ENCODE measurements around the gene NEDD4L. TPM values are rescaled to one million over a fixed set of nuclear protein-coding genes. Genes with fewer than 3 reads are reported as not detected.
"Not testable (repeated sequence)": the region's sequence is repeated elsewhere in the genome, so short reads cannot be mapped to it uniquely, and the experiment has no call there.

NEDD4L gene
- total RNA-seq, 1 donor from 2014 or later: 209 TPM

DNA sequence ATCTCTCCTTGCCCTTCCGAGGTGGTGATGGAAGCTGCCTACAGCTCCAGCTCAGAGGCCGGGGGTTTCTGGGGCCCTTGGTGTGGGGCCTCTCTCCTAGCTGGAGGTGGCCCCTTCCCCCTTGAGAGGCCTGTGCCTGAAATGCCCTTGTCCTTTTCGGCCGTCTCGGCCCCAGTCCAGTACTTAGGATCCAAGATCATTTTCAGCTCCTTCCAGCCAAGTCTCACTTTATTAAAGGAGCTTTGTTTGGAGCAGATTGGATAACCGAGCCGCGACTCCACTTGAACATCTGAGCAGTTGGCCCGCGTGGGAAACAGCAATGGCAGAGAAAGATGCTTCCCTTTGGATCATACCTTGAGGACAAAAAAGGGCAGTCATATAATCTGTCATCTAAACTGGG is 125.0 kb downstream of the NEDD4L start:
- Mint-ChIP-seq H3K36me3 (ENCODE audit: unreplicated experiment) (no peaks in the 10 kb centered on the region), H3K4me1 (ENCODE audit: low read depth, unreplicated experiment) (peaks cover 18% of the 10 kb centered on the region), H3K4me3 (ENCODE audit: unreplicated experiment) (no peak overlapping the region), H3K27ac (ENCODE audit: unreplicated experiment) (no peak overlapping the region), H3K9me3 (ENCODE audit: unreplicated experiment) (peaks cover 8% of the 10 kb centered on the region), H3K27me3 (ENCODE audit: unreplicated experiment) (peaks cover 2% of the 10 kb centered on the region)
- TF ChIP-seq, protein P1, sequence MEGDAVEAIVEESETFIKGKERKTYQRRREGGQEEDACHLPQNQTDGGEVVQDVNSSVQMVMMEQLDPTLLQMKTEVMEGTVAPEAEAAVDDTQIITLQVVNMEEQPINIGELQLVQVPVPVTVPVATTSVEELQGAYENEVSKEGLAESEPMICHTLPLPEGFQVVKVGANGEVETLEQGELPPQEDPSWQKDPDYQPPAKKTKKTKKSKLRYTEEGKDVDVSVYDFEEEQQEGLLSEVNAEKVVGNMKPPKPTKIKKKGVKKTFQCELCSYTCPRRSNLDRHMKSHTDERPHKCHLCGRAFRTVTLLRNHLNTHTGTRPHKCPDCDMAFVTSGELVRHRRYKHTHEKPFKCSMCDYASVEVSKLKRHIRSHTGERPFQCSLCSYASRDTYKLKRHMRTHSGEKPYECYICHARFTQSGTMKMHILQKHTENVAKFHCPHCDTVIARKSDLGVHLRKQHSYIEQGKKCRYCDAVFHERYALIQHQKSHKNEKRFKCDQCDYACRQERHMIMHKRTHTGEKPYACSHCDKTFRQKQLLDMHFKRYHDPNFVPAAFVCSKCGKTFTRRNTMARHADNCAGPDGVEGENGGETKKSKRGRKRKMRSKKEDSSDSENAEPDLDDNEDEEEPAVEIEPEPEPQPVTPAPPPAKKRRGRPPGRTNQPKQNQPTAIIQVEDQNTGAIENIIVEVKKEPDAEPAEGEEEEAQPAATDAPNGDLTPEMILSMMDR (IDR thresholded peaks at IDR 0.05; ENCODE audit: partially characterized antibody, unreplicated experiment): no peak
- DNase-seq: no peak

GRCh38 chr18:58169472-58169871 is 125.4 kb downstream of the NEDD4L start:
- Mint-ChIP-seq H3K27me3 (ENCODE audit: unreplicated experiment) (peaks cover 2% of the 10 kb centered on the region), H3K36me3 (ENCODE audit: unreplicated experiment) (no peaks in the 10 kb centered on the region), H3K4me1 (ENCODE audit: low read depth, unreplicated experiment) (peaks cover 23% of the 10 kb centered on the region)

GRCh38 chr18:58170036-58170435 is 126.0 kb downstream of the NEDD4L start:
- DNase-seq: not testable (repeated sequence)

More at GRCh38 chr18:58169472-58169871, 125.4 kb downstream of the NEDD4L start:
- no peak for DNase-seq
- H3K9me3 Mint-ChIP-seq (ENCODE audit: unreplicated experiment): peaks cover 10% of the 10 kb centered on the region
- TF ChIP-seq, protein P1 (IDR thresholded peaks at IDR 0.05; ENCODE audit: partially characterized antibody, unreplicated experiment): no peak
- H3K27ac Mint-ChIP-seq (ENCODE audit: unreplicated experiment): no peak overlapping the region
- no peak overlapping the region for H3K4me3 Mint-ChIP-seq (ENCODE audit: unreplicated experiment)

DNA sequence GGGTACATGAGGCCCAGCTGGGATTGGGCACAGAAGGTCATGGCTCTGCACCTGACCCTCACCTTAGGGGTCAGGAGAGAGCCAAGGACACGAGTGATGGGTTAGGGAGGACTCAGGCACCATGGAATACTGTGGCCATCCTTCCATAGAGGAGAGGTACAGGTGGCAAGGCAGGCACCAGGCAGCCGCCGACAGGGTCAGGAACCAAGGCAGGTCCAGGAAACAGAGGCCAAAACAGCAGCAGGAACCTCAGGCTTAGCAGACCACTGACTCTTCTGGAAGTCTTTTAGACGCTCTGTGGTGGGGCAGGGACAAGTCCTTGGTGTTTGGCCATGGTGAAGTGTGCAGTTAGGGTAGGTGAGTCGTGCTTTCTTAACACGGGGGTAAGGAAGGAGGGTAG is 128.0 kb downstream of the NEDD4L start:
- H3K9me3 Mint-ChIP-seq (ENCODE audit: unreplicated experiment): peaks cover 9% of the 10 kb centered on the region
- no peak overlapping the region for H3K27ac Mint-ChIP-seq (ENCODE audit: unreplicated experiment)
- no peak overlapping the region for H3K4me3 Mint-ChIP-seq (ENCODE audit: unreplicated experiment)
- H3K27me3 Mint-ChIP-seq (ENCODE audit: unreplicated experiment): peaks cover 8% of the 10 kb centered on the region
- H3K4me1 Mint-ChIP-seq (ENCODE audit: low read depth, unreplicated experiment): peaks cover 44% of the 10 kb centered on the region
- TF ChIP-seq, protein P1 (IDR thresholded peaks at IDR 0.05; ENCODE audit: partially characterized antibody, unreplicated experiment): no peak
- no peaks in the 10 kb centered on the region for H3K36me3 Mint-ChIP-seq (ENCODE audit: unreplicated experiment)
- DNase-seq: no peak

More at GRCh38 chr18:58170036-58170435, 126.0 kb downstream of the NEDD4L start:
- H3K4me3 Mint-ChIP-seq (ENCODE audit: unreplicated experiment); H3K9me3 Mint-ChIP-seq (ENCODE audit: unreplicated experiment); H3K27ac Mint-ChIP-seq (ENCODE audit: unreplicated experiment); H3K27me3 Mint-ChIP-seq (ENCODE audit: unreplicated experiment); H3K36me3 Mint-ChIP-seq (ENCODE audit: unreplicated experiment): not testable (repeated sequence)
- H3K4me1 Mint-ChIP-seq (ENCODE audit: low read depth, unreplicated experiment): peaks cover 27% of the 10 kb centered on the region

GRCh38 chr18:58174285-58174684 is 130.3 kb downstream of the NEDD4L start:
- peaks cover 9% of the 10 kb centered on the region for H3K27me3 Mint-ChIP-seq (ENCODE audit: unreplicated experiment)
- TF ChIP-seq, protein P1 (IDR thresholded peaks at IDR 0.05; ENCODE audit: partially characterized antibody, unreplicated experiment): no peak
- H3K4me3 Mint-ChIP-seq (ENCODE audit: unreplicated experiment): peak overlapping the region; percentile 66
- DNase-seq: no peak
- peak overlapping the region; percentile 95 for H3K27ac Mint-ChIP-seq (ENCODE audit: unreplicated experiment)
- no peaks in the 10 kb centered on the region for H3K36me3 Mint-ChIP-seq (ENCODE audit: unreplicated experiment)
- peaks cover 8% of the 10 kb centered on the region for H3K9me3 Mint-ChIP-seq (ENCODE audit: unreplicated experiment)
- H3K4me1 Mint-ChIP-seq (ENCODE audit: low read depth, unreplicated experiment): peaks cover 66% of the 10 kb centered on the region
